ENCODE measurements around the gene SPSB2.

- TF ChIP-seq, protein P1, sequence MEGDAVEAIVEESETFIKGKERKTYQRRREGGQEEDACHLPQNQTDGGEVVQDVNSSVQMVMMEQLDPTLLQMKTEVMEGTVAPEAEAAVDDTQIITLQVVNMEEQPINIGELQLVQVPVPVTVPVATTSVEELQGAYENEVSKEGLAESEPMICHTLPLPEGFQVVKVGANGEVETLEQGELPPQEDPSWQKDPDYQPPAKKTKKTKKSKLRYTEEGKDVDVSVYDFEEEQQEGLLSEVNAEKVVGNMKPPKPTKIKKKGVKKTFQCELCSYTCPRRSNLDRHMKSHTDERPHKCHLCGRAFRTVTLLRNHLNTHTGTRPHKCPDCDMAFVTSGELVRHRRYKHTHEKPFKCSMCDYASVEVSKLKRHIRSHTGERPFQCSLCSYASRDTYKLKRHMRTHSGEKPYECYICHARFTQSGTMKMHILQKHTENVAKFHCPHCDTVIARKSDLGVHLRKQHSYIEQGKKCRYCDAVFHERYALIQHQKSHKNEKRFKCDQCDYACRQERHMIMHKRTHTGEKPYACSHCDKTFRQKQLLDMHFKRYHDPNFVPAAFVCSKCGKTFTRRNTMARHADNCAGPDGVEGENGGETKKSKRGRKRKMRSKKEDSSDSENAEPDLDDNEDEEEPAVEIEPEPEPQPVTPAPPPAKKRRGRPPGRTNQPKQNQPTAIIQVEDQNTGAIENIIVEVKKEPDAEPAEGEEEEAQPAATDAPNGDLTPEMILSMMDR (IDR thresholded peaks at IDR 0.05; ENCODE audit: poor library complexity, severe bottlenecking), result no peak
- TF ChIP-seq MXI1 (conservative IDR thresholded peaks at IDR 0.05; ENCODE audit: poor library complexity, severe bottlenecking), result no peak
- no peak for TF ChIP-seq POLR2AphosphoS5 (IDR thresholded peaks at IDR 0.05)
- no peak for TF ChIP-seq REST (IDR thresholded peaks at IDR 0.05; ENCODE audit: borderline replicate concordance)
- no peak for TF ChIP-seq EZH2 (IDR thresholded peaks at IDR 0.05; ENCODE audit: borderline replicate concordance, insufficient read depth, low read length, poor library complexity, severe bottlenecking)
Observed at GRCh38 chr12:6896846-6897435, 23.8 kb upstream of the SPSB2 start.
